Activated CD8-positive, alpha-beta memory T cell treated with anti-CD3 and anti-CD28 coated beads, Interleukin-2, amount 10 ng/mL, durations not matched to agents 7 days and 5 days (primary cell): ENCODE results near the gene EXT2. TPM values are rescaled to one million over a fixed set of nuclear protein-coding genes. Genes with fewer than 3 reads are reported as not detected.

Source experiments
- ATAC-seq: fragments of 150-1000 bp; cut with Tn5 transposase; one replicate; pipeline ENCODE4 v1.10.0; 2021; ENCODE audit warnings: moderate library complexity
- CTCF ChIA-PET: fragments of 350-600 bp; sonication (Branson Sonifier 250); formaldehyde crosslinking; loops from one replicate; lab custom pipeline; 2021; ENCODE audit warnings: antibody characterized with exemption; lab: Charles Lee
- DNase-seq: peaks from one replicate; pipeline ENCODE4 v3.0.0-alpha.2; 2020
- H3K27ac Mint-ChIP-seq: one replicate; pipeline ENCODE4 v1.8.0; 2021; ENCODE audit warnings: mild to moderate bottlenecking, mixed read lengths
- H3K27me3 Mint-ChIP-seq: one replicate; pipeline ENCODE4 v1.8.0; 2021; ENCODE audit warnings: mixed read lengths
- H3K36me3 Mint-ChIP-seq: one replicate; pipeline ENCODE4 v1.8.0; 2021; ENCODE audit warnings: mild to moderate bottlenecking, mixed read lengths
- H3K4me1 Mint-ChIP-seq: one replicate; pipeline ENCODE4 v1.8.0; 2021; ENCODE audit warnings: mixed read lengths
- H3K4me3 Mint-ChIP-seq: one replicate; pipeline ENCODE4 v1.8.0; 2021; ENCODE audit warnings: mild to moderate bottlenecking, moderate library complexity, mixed read lengths
- H3K9me3 Mint-ChIP-seq: one replicate; pipeline ENCODE4 v1.8.0; 2022; ENCODE audit warnings: low read depth, mixed read lengths
- total RNA-seq, 2 experiments: library from RNA; stranded (reverse); gene quantifications; one replicate each; pipeline ENCODE4 v1.2.3, GENCODE V29; 2021

EXT2 gene
- total RNA-seq, 2 experiments from 2014 or later = 21.5 to 26.1 TPM

GRCh38 chr11:44068180-44068579, 27.3 kb upstream of the EXT2 start:
- no peak overlapping the region for H3K27ac Mint-ChIP-seq
- ATAC-seq = no peak
- H3K27me3 Mint-ChIP-seq = no peaks in the 10 kb centered on the region
- peaks cover 20% of the 10 kb centered on the region for H3K4me1 Mint-ChIP-seq
- CTCF ChIA-PET = interaction anchor here (2.0 to 8.7 kb wide), 2 partner anchors 20 to 25 kb away, joined by 8 to 68 read pairs; partner anchors contain the start of gene EXT2
- DNase-seq = no peak
- no peak overlapping the region for H3K4me3 Mint-ChIP-seq
- H3K36me3 Mint-ChIP-seq = peaks cover 1% of the 10 kb centered on the region
- H3K9me3 Mint-ChIP-seq = no peaks in the 10 kb centered on the region

- Mint-ChIP-seq H3K4me1 (peaks cover 16% of the 10 kb centered on the region), H3K27me3 (no peaks in the 10 kb centered on the region), H3K27ac (no peak overlapping the region), H3K4me3 (no peak overlapping the region), H3K36me3 (no peaks in the 10 kb centered on the region), H3K9me3 (no peaks in the 10 kb centered on the region)
- CTCF ChIA-PET = interaction anchor here (8.7 kb wide), 1 partner anchor 22 kb away, joined by 68 read pairs; the partner anchor contains the start of gene EXT2
- DNase-seq = no peak
- ATAC-seq = no peak
Measured at GRCh38 chr11:44071157-44071556, 24.3 kb upstream of the EXT2 start.

- H3K4me3 Mint-ChIP-seq = no peak overlapping the region
- H3K27ac Mint-ChIP-seq = no peak overlapping the region
- CTCF ChIA-PET = interaction anchor here (1.4 to 2.0 kb wide), 2 partner anchors 13 to 22 kb away, joined by 3 to 13 read pairs; partner anchors contain the start of gene EXT2
Measured at GRCh38 chr11:44072757-44073658, 22.5 kb upstream of the EXT2 start.

GRCh38 chr11:44078794-44079193, 16.7 kb upstream of the EXT2 start:
- ATAC-seq (no peak), DNase-seq (no peak)
- Mint-ChIP-seq H3K4me1 (peaks cover 4% of the 10 kb centered on the region), H3K4me3 (no peak overlapping the region), H3K27me3 (no peaks in the 10 kb centered on the region), H3K9me3 (no peaks in the 10 kb centered on the region), H3K27ac (no peak overlapping the region), H3K36me3 (no peaks in the 10 kb centered on the region)
- CTCF ChIA-PET = interaction anchor here (9.9 kb wide), 1 partner anchor 15 kb away, joined by 58 read pairs; the partner anchor contains the start of gene EXT2

More at GRCh38 chr11:44072757-44073658, 22.5 kb upstream of the EXT2 start:
- DNase-seq (no peak), ATAC-seq (no peak)
- Mint-ChIP-seq H3K9me3 (no peaks in the 10 kb centered on the region), H3K4me1 (peaks cover 4% of the 10 kb centered on the region), H3K27me3 (no peaks in the 10 kb centered on the region), H3K36me3 (no peaks in the 10 kb centered on the region)

- Mint-ChIP-seq H3K4me1 (peaks cover 2% of the 10 kb centered on the region), H3K9me3 (no peaks in the 10 kb centered on the region), H3K27me3 (no peaks in the 10 kb centered on the region), H3K27ac (no peak overlapping the region), H3K36me3 (no peaks in the 10 kb centered on the region), H3K4me3 (no peak overlapping the region)
- ATAC-seq = no peak
- CTCF ChIA-PET = interaction anchor here (9.9 kb wide), 1 partner anchor 15 kb away, joined by 58 read pairs; the partner anchor contains the start of gene EXT2
- DNase-seq = no peak
Measured at GRCh38 chr11:44079376-44079775, 16.1 kb upstream of the EXT2 start.

- no peak for ATAC-seq
- Mint-ChIP-seq H3K4me3 (no peak overlapping the region), H3K36me3 (peaks cover 5% of the 10 kb centered on the region), H3K27me3 (no peaks in the 10 kb centered on the region), H3K9me3 (peaks cover 5% of the 10 kb centered on the region), H3K4me1 (no peaks in the 10 kb centered on the region), H3K27ac (no peak overlapping the region)
- no peak for DNase-seq
- CTCF ChIA-PET = interaction anchor here (1.1 to 9.9 kb wide), 2 partner anchors 13 to 20 kb away, joined by 3 to 58 read pairs; partner anchors contain the start of gene EXT2
Measured at GRCh38 chr11:44080951-44081350, 14.5 kb upstream of the EXT2 start.

GRCh38 chr11:44082645-44083044, 12.8 kb upstream of the EXT2 start:
- Mint-ChIP-seq H3K27me3 (peaks cover 4% of the 10 kb centered on the region), H3K9me3 (peaks cover 5% of the 10 kb centered on the region), H3K27ac (no peak overlapping the region), H3K4me1 (peaks cover 2% of the 10 kb centered on the region), H3K36me3 (peaks cover 10% of the 10 kb centered on the region), H3K4me3 (no peak overlapping the region)
- ATAC-seq (no peak), DNase-seq (no peak)
- CTCF ChIA-PET = interaction anchor here (9.9 kb wide), 1 partner anchor 12 kb away, joined by 58 read pairs; the partner anchor contains the start of gene EXT2

- Mint-ChIP-seq H3K4me3 (no peak overlapping the region), H3K27ac (no peak overlapping the region), H3K36me3 (peaks cover 11% of the 10 kb centered on the region), H3K4me1 (peaks cover 8% of the 10 kb centered on the region), H3K27me3 (peaks cover 4% of the 10 kb centered on the region), H3K9me3 (peaks cover 5% of the 10 kb centered on the region)
- ATAC-seq (no peak), DNase-seq (no peak)
- CTCF ChIA-PET = interaction anchor here (9.9 kb wide), 1 partner anchor 11 kb away, joined by 58 read pairs; the partner anchor contains the start of gene EXT2
Measured at GRCh38 chr11:44083433-44083832, 12.0 kb upstream of the EXT2 start.

- CTCF ChIA-PET = interaction anchor here (9.9 kb wide), 1 partner anchor 10 kb away, joined by 58 read pairs; the partner anchor contains the start of gene EXT2
- H3K9me3 Mint-ChIP-seq = peaks cover 5% of the 10 kb centered on the region
- no peak for DNase-seq
- no peak overlapping the region for H3K27ac Mint-ChIP-seq
- no peak for ATAC-seq
- H3K4me3 Mint-ChIP-seq = no peak overlapping the region
- H3K36me3 Mint-ChIP-seq = peaks cover 11% of the 10 kb centered on the region
- H3K27me3 Mint-ChIP-seq = peaks cover 4% of the 10 kb centered on the region
- H3K4me1 Mint-ChIP-seq = peaks cover 13% of the 10 kb centered on the region
Measured at GRCh38 chr11:44083906-44084305, 11.6 kb upstream of the EXT2 start.

- Mint-ChIP-seq H3K27ac (no peak overlapping the region), H3K9me3 (peaks cover 5% of the 10 kb centered on the region), H3K4me1 (peaks cover 26% of the 10 kb centered on the region), H3K4me3 (no peak overlapping the region), H3K36me3 (peaks cover 14% of the 10 kb centered on the region), H3K27me3 (peaks cover 7% of the 10 kb centered on the region)
- CTCF ChIA-PET = interaction anchor here (0.8 to 9.9 kb wide), 2 partner anchors 9 to 19 kb away, joined by 3 to 58 read pairs; partner anchors contain the start of gene EXT2
- ATAC-seq (no peak), DNase-seq (no peak)
Measured at GRCh38 chr11:44085330-44085729, 10.1 kb upstream of the EXT2 start.

GRCh38 chr11:44088377-44088776, 7.1 kb upstream of the EXT2 start:
- Mint-ChIP-seq H3K27me3 (peaks cover 14% of the 10 kb centered on the region), H3K36me3 (peaks cover 14% of the 10 kb centered on the region), H3K27ac (no peak overlapping the region), H3K9me3 (peaks cover 5% of the 10 kb centered on the region), H3K4me1 (peaks cover 28% of the 10 kb centered on the region), H3K4me3 (no peak overlapping the region)
- CTCF ChIA-PET = interaction anchor here (0.9 to 1.7 kb wide), 2 partner anchors 21 to 148 kb away, joined by 4 to 8 read pairs; no protein-coding TSS in a partner anchor
- ATAC-seq (peak; percentile 65), DNase-seq (no peak)

- ATAC-seq (no peak), DNase-seq (no peak)
- no peak overlapping the region for H3K27ac Mint-ChIP-seq
- CTCF ChIA-PET = interaction anchor here (0.9 to 1.7 kb wide), 2 partner anchors 21 to 149 kb away, joined by 4 to 8 read pairs; no protein-coding TSS in a partner anchor
- no peak overlapping the region for H3K4me3 Mint-ChIP-seq
- peaks cover 14% of the 10 kb centered on the region for H3K27me3 Mint-ChIP-seq
- H3K4me1 Mint-ChIP-seq = peaks cover 28% of the 10 kb centered on the region
- peaks cover 5% of the 10 kb centered on the region for H3K9me3 Mint-ChIP-seq
- H3K36me3 Mint-ChIP-seq = peaks cover 14% of the 10 kb centered on the region
Measured at GRCh38 chr11:44088871-44089270, 6.6 kb upstream of the EXT2 start.

GRCh38 chr11:44090539-44090938, 4.9 kb upstream of the EXT2 start:
- Mint-ChIP-seq H3K4me1 (peaks cover 41% of the 10 kb centered on the region), H3K36me3 (peaks cover 11% of the 10 kb centered on the region), H3K27me3 (peaks cover 18% of the 10 kb centered on the region), H3K27ac (no peak overlapping the region), H3K9me3 (peaks cover 2% of the 10 kb centered on the region), H3K4me3 (no peak overlapping the region)
- ATAC-seq = no peak
- CTCF ChIA-PET = interaction anchor here (5.4 kb wide), 1 partner anchor 23 kb away, joined by 68 read pairs; the partner anchor contains the start of gene ACCS
- DNase-seq = no peak
